ENCODE results near the gene JPT2.
A peak's percentile ranks its signal among the peaks of the same experiment; 100 is the strongest.

The JPT2 gene

GRCh38 chr16:1651094-1651973, 26.7 kb upstream of the JPT2 start:
- FAIRE-seq = peak; percentile 58
- DNase-seq (ENCODE audit: insufficient read length, low spot score) = no peak

- DNase-seq (ENCODE audit: insufficient read length, low spot score) (peak; percentile 13), FAIRE-seq (no peak)
Observed at GRCh38 chr16:1651974-1652312, 26.1 kb upstream of the JPT2 start.

GRCh38 chr16:1653023-1653422, 25.1 kb upstream of the JPT2 start:
- FAIRE-seq = no peak
- no peak for DNase-seq (ENCODE audit: insufficient read length, low spot score)

- DNase-seq (ENCODE audit: insufficient read length, low spot score) (no peak), FAIRE-seq (no peak)
Observed at GRCh38 chr16:1654505-1655268, 23.4 kb upstream of the JPT2 start.

- DNase-seq (ENCODE audit: insufficient read length, low spot score) (no peak), FAIRE-seq (no peak)
Observed at GRCh38 chr16:1655269-1655807, 22.7 kb upstream of the JPT2 start.

- no peak for FAIRE-seq
- DNase-seq (ENCODE audit: insufficient read length, low spot score) = no peak
Observed at GRCh38 chr16:1655909-1656807, 21.9 kb upstream of the JPT2 start.

GRCh38 chr16:1656808-1657617, 21.1 kb upstream of the JPT2 start:
- DNase-seq (ENCODE audit: insufficient read length, low spot score) = no peak
- FAIRE-seq = no peak

- FAIRE-seq (no peak), DNase-seq (ENCODE audit: insufficient read length, low spot score) (no peak)
Observed at GRCh38 chr16:1657841-1658240, 20.2 kb upstream of the JPT2 start.

GRCh38 chr16:1659031-1659430, 19.0 kb upstream of the JPT2 start:
- FAIRE-seq (no peak), DNase-seq (ENCODE audit: insufficient read length, low spot score) (no peak)

- FAIRE-seq = no peak
- DNase-seq (ENCODE audit: insufficient read length, low spot score) = no peak
Observed at GRCh38 chr16:1661826-1662225, 16.3 kb upstream of the JPT2 start.

GRCh38 chr16:1662543-1662942, 15.5 kb upstream of the JPT2 start:
- FAIRE-seq (no peak), DNase-seq (ENCODE audit: insufficient read length, low spot score) (no peak)

GRCh38 chr16:1665829-1666228, 12.2 kb upstream of the JPT2 start:
- FAIRE-seq = no peak
- no peak for DNase-seq (ENCODE audit: insufficient read length, low spot score)

GRCh38 chr16:1666316-1666715, 11.8 kb upstream of the JPT2 start:
- DNase-seq (ENCODE audit: insufficient read length, low spot score) (no peak), FAIRE-seq (no peak)

GRCh38 chr16:1667271-1667670, 10.8 kb upstream of the JPT2 start:
- FAIRE-seq = no peak

GRCh38 chr16:1667916-1668315, 10.2 kb upstream of the JPT2 start:
- DNase-seq (ENCODE audit: insufficient read length, low spot score) (no peak), FAIRE-seq (no peak)

More at GRCh38 chr16:1667271-1667670, 10.8 kb upstream of the JPT2 start:
- no peak for DNase-seq (ENCODE audit: insufficient read length, low spot score)

GRCh38 chr16:1668612-1669319, 9.3 kb upstream of the JPT2 start:
- DNase-seq (ENCODE audit: insufficient read length, low spot score) = no peak
- no peak for FAIRE-seq

- no peak for FAIRE-seq
- DNase-seq (ENCODE audit: insufficient read length, low spot score) = no peak
Observed at GRCh38 chr16:1669698-1670097, 8.4 kb upstream of the JPT2 start.

- no peak for FAIRE-seq
- no peak for DNase-seq (ENCODE audit: insufficient read length, low spot score)
Observed at GRCh38 chr16:1670371-1670770, 7.7 kb upstream of the JPT2 start.

GRCh38 chr16:1670866-1671265, 7.2 kb upstream of the JPT2 start:
- FAIRE-seq (no peak), DNase-seq (ENCODE audit: insufficient read length, low spot score) (no peak)

All from HTR-8/SVneo (cell line).